IPS DF 6.9 (cell line): ENCODE results near the gene EBPL.

Experiments
- DNase-seq: peaks from one replicate; pipeline ENCODE4 v3.0.0-alpha.2; 2013; ENCODE audit warnings: low read depth, low spot score
- H3K27ac ChIP-seq: one replicate; pipeline ENCODE4 v1.5.1; 2013; ENCODE audit warnings: low read length, control low read depth
- H3K27me3 ChIP-seq: 2 replicates; pipeline ENCODE4 v1.6.1; 2013; ENCODE audit warnings: mild to moderate bottlenecking, low read length; ENCODE audit not compliant: control insufficient read depth, insufficient read depth
- H3K36me3 ChIP-seq: 2 replicates; pipeline ENCODE4 v1.6.1; 2013; ENCODE audit warnings: low read length; ENCODE audit not compliant: control insufficient read depth, insufficient read depth
- H3K4me1 ChIP-seq: 2 replicates; pipeline ENCODE4 v1.6.1; 2013; ENCODE audit warnings: low read length; ENCODE audit not compliant: control insufficient read depth, insufficient read depth
- H3K4me3 ChIP-seq: 2 replicates; pipeline ENCODE4 v1.5.1; 2013; ENCODE audit warnings: mild to moderate bottlenecking, low read length
- H3K9me3 ChIP-seq: 2 replicates; pipeline ENCODE4 v1.6.1; 2013; ENCODE audit warnings: low read length, inconsistent platforms; ENCODE audit not compliant: control insufficient read depth, insufficient read depth
- whole genome bisulfite sequencing: extraction: QIAGEN DNeasy Blood & Tissue Kit; methylation state at CpG from one replicate; pipeline ENCODE4 v1.1.7; 2013; ENCODE audit warnings: mixed read lengths, missing lambda C conversion rate; ENCODE audit not compliant: insufficient read length, insufficient coverage; 5-methylcytosine and 5-hydroxymethylcytosine counted together

EBPL gene

GRCh38 chr13:49651570-49652354 lies 39.5 kb downstream of the EBPL start:
- no peak for DNase-seq
- H3K27me3 ChIP-seq, result no peaks in the 10 kb centered on the region
- H3K4me1 ChIP-seq, result no peaks in the 10 kb centered on the region
- no peaks in the 10 kb centered on the region for H3K9me3 ChIP-seq
- WGBS, result no CpG with 5 or more reads among the region's 17 CpGs
- no peak overlapping the region for H3K27ac ChIP-seq
- H3K4me3 ChIP-seq, result no peak overlapping the region
- H3K36me3 ChIP-seq, result no peaks in the 10 kb centered on the region

- H3K9me3 ChIP-seq, result no peaks in the 10 kb centered on the region
- WGBS, result no CpG with 5 or more reads among the region's 2 CpGs
- no peak for DNase-seq
- H3K36me3 ChIP-seq, result no peaks in the 10 kb centered on the region
- no peaks in the 10 kb centered on the region for H3K4me1 ChIP-seq
- no peak overlapping the region for H3K27ac ChIP-seq
- no peaks in the 10 kb centered on the region for H3K27me3 ChIP-seq
- no peak overlapping the region for H3K4me3 ChIP-seq
Measured at GRCh38 chr13:49649963-49650312, 41.3 kb downstream of the EBPL start.

GRCh38 chr13:49649244-49649962 lies 41.9 kb downstream of the EBPL start:
- Histone ChIP-seq H3K27ac (no peak overlapping the region), H3K9me3 (no peaks in the 10 kb centered on the region), H3K27me3 (no peaks in the 10 kb centered on the region), H3K36me3 (no peaks in the 10 kb centered on the region), H3K4me1 (no peaks in the 10 kb centered on the region), H3K4me3 (no peak overlapping the region)
- no peak for DNase-seq
- WGBS, result no CpG with 5 or more reads among the region's 5 CpGs

- no CpG with 5 or more reads among the region's 4 CpGs for WGBS
- H3K27me3 ChIP-seq, result no peaks in the 10 kb centered on the region
- no peak overlapping the region for H3K27ac ChIP-seq
- no peaks in the 10 kb centered on the region for H3K4me1 ChIP-seq
- H3K9me3 ChIP-seq, result no peaks in the 10 kb centered on the region
- H3K36me3 ChIP-seq, result no peaks in the 10 kb centered on the region
- no peak overlapping the region for H3K4me3 ChIP-seq
- DNase-seq, result no peak
Measured at GRCh38 chr13:49646688-49647087, 44.6 kb downstream of the EBPL start.

- no CpG with 5 or more reads among the region's 13 CpGs for WGBS
- Histone ChIP-seq H3K4me3 (no peak overlapping the region), H3K27ac (no peak overlapping the region), H3K27me3 (no peaks in the 10 kb centered on the region), H3K9me3 (no peaks in the 10 kb centered on the region), H3K36me3 (no peaks in the 10 kb centered on the region), H3K4me1 (no peaks in the 10 kb centered on the region)
- no peak for DNase-seq
Measured at GRCh38 chr13:49645451-49645850, 45.8 kb downstream of the EBPL start.

GRCh38 chr13:49643035-49643646 lies 48.1 kb downstream of the EBPL start:
- Histone ChIP-seq H3K4me1 (no peaks in the 10 kb centered on the region), H3K4me3 (no peak overlapping the region), H3K27ac (no peak overlapping the region), H3K27me3 (no peaks in the 10 kb centered on the region), H3K9me3 (no peaks in the 10 kb centered on the region), H3K36me3 (no peaks in the 10 kb centered on the region)
- no peak for DNase-seq
- no CpG with 5 or more reads among the region's 12 CpGs for WGBS

GRCh38 chr13:49641801-49642291 lies 49.4 kb downstream of the EBPL start:
- H3K9me3 ChIP-seq, result no peaks in the 10 kb centered on the region
- no peaks in the 10 kb centered on the region for H3K27me3 ChIP-seq
- no peaks in the 10 kb centered on the region for H3K4me1 ChIP-seq
- H3K4me3 ChIP-seq, result no peak overlapping the region
- no peaks in the 10 kb centered on the region for H3K36me3 ChIP-seq
- no CpG with 5 or more reads among the region's 4 CpGs for WGBS
- H3K27ac ChIP-seq, result no peak overlapping the region
- no peak for DNase-seq

GRCh38 chr13:49638744-49639072 lies 52.6 kb downstream of the EBPL start:
- DNase-seq, result no peak
- Histone ChIP-seq H3K9me3 (no peaks in the 10 kb centered on the region), H3K36me3 (no peaks in the 10 kb centered on the region), H3K4me3 (no peak overlapping the region), H3K4me1 (peaks cover 6% of the 10 kb centered on the region; the same call in 1 of the 2 replicates), H3K27me3 (no peaks in the 10 kb centered on the region), H3K27ac (no peak overlapping the region)
- no CpG with 5 or more reads among the region's 2 CpGs for WGBS

GRCh38 chr13:49638030-49638743 lies 53.1 kb downstream of the EBPL start:
- H3K4me1 ChIP-seq, result peaks cover 6% of the 10 kb centered on the region; the same call in 1 of the 2 replicates
- H3K9me3 ChIP-seq, result no peaks in the 10 kb centered on the region
- H3K36me3 ChIP-seq, result no peaks in the 10 kb centered on the region
- no peak overlapping the region for H3K27ac ChIP-seq
- WGBS, result no CpG with 5 or more reads among the region's 4 CpGs
- H3K27me3 ChIP-seq, result no peaks in the 10 kb centered on the region
- H3K4me3 ChIP-seq, result no peak overlapping the region
- no peak for DNase-seq

GRCh38 chr13:49636705-49637104 lies 54.6 kb downstream of the EBPL start:
- H3K4me1 ChIP-seq, result peaks cover 6% of the 10 kb centered on the region; the same call in 1 of the 2 replicates
- no peak overlapping the region for H3K4me3 ChIP-seq
- no peaks in the 10 kb centered on the region for H3K36me3 ChIP-seq
- H3K9me3 ChIP-seq, result no peaks in the 10 kb centered on the region
- WGBS, result no CpG with 5 or more reads among the region's 5 CpGs
- no peak overlapping the region for H3K27ac ChIP-seq
- no peak for DNase-seq
- H3K27me3 ChIP-seq, result no peaks in the 10 kb centered on the region
